IMR-90 (cell line): Measurements from ENCODE around the gene TMEM131. TPM values are rescaled to one million over a fixed set of nuclear protein-coding genes. Genes with fewer than 3 reads are reported as not detected.

Experiments
- ATAC-seq: fragments of 200-7000 bp; cut with Tn5 transposase; 2 replicates; pipeline ENCODE4 v1.9.1; 2020; ENCODE audit warnings: low read depth, mild to moderate bottlenecking, moderate library complexity
- BruUV-seq: library from RNA; stranded (reverse); fragments of 400-500 nt; replicated peaks from 2 replicates; lab custom pipeline; 2021; lab: Mats Ljungman, UMichigan
- CTCF ChIA-PET: fragments of 300-600 bp; formaldehyde crosslinking; extraction: SDS; loops from one replicate; lab custom pipeline; 2021; ENCODE audit warnings: antibody characterized with exemption; lab: Yijun Ruan, JAX
- POLR2A ChIA-PET: fragments of 300-600 bp; sonication (Branson Sonifier 250); formaldehyde crosslinking; loops from one replicate; lab custom pipeline; 2022; ENCODE audit warnings: antibody characterized with exemption; ENCODE audit not compliant: unreplicated experiment; lab: Charles Lee
- DNase-seq: peaks from one replicate; pipeline ENCODE4 v3.0.0; 2013
- H2AFZ ChIP-seq: replicated peaks from 2 replicates; pipeline ENCODE3; 2013; ENCODE audit warnings: low read length, mild to moderate bottlenecking; ENCODE audit not compliant: poor library complexity
- H2AK5ac ChIP-seq: 2 replicates; pipeline ENCODE4 v1.6.1; 2013; ENCODE audit warnings: low read depth, low read length, inconsistent platforms
- H2AK9ac ChIP-seq: replicated peaks from 2 replicates; pipeline ENCODE3; 2013; ENCODE audit warnings: mild to moderate bottlenecking, low read depth, low read length, moderate library complexity; ENCODE audit not compliant: poor library complexity
- H2BK120ac ChIP-seq: 2 replicates; pipeline ENCODE4 v1.6.1; 2013; ENCODE audit warnings: low read depth, low read length, inconsistent platforms
- H2BK15ac ChIP-seq: 3 replicates; pipeline ENCODE4 v1.6.1; 2013; ENCODE audit warnings: low read depth, low read length, inconsistent platforms
- H2BK20ac ChIP-seq: 2 replicates; pipeline ENCODE4 v1.6.1; 2013; ENCODE audit warnings: low read depth, mild to moderate bottlenecking, inconsistent platforms, low read length, moderate library complexity
- H2BK5ac ChIP-seq: 2 replicates; pipeline ENCODE4 v1.6.1; 2013; ENCODE audit warnings: mild to moderate bottlenecking, low read depth, low read length, inconsistent platforms; ENCODE audit not compliant: poor library complexity, severe bottlenecking
- H3K14ac ChIP-seq: replicated peaks from 2 replicates; pipeline ENCODE4 v1.6.1; 2013; ENCODE audit warnings: low read depth, low read length, inconsistent platforms
- H3K18ac ChIP-seq: 2 replicates; pipeline ENCODE4 v1.6.1; 2013; ENCODE audit warnings: low read depth, low read length, control low read depth
- H3K23ac ChIP-seq: 2 replicates; pipeline ENCODE4 v1.6.1; 2013; ENCODE audit warnings: low read depth, low read length, inconsistent platforms
- H3K27ac ChIP-seq: 2 replicates; pipeline ENCODE4 v1.5.1; 2013; ENCODE audit warnings: mild to moderate bottlenecking, control low read depth, low read length; ENCODE audit not compliant: insufficient read depth
- H3K27me3 ChIP-seq: 2 replicates; pipeline ENCODE4 v1.6.1; 2013; ENCODE audit warnings: low read length; ENCODE audit not compliant: control insufficient read depth, insufficient read depth
- H3K36me3 ChIP-seq: 2 replicates; pipeline ENCODE4 v1.6.1; 2013; ENCODE audit warnings: low read length, mixed read lengths; ENCODE audit not compliant: control insufficient read depth, insufficient read depth
- H3K4ac ChIP-seq: 2 replicates; pipeline ENCODE4 v1.6.1; 2013; ENCODE audit warnings: low read depth, low read length, inconsistent platforms
- H3K4me1 ChIP-seq: 2 replicates; pipeline ENCODE4 v1.6.1; 2013; ENCODE audit warnings: low read length, mixed read lengths; ENCODE audit not compliant: control insufficient read depth, insufficient read depth
- H3K4me2 ChIP-seq: 2 replicates; pipeline ENCODE4 v1.6.1; 2013; ENCODE audit warnings: low read depth, mild to moderate bottlenecking, control low read depth, low read length, moderate library complexity
- H3K4me3 ChIP-seq: 2 replicates; pipeline ENCODE4 v1.5.1; 2013; ENCODE audit warnings: low read depth, mild to moderate bottlenecking, control low read depth, low read length, moderate library complexity; ENCODE audit not compliant: insufficient read depth
- H3K56ac ChIP-seq: 2 replicates; pipeline ENCODE4 v1.6.1; 2013; ENCODE audit warnings: low read length, inconsistent platforms; ENCODE audit not compliant: insufficient read depth; ENCODE audit errors: extremely low read depth
- H3K79me1 ChIP-seq, 2 experiments: 2 replicates each; pipeline ENCODE4 v1.6.1; 2013; ENCODE audit warnings: low read length in 2 of 2, inconsistent platforms in 1 of 2, low read depth in 1 of 2
- H3K9ac ChIP-seq: 2 replicates; pipeline ENCODE4 v1.6.1; 2013; ENCODE audit warnings: low read depth, low read length, control low read depth
- H3K9me1 ChIP-seq: 2 replicates; pipeline ENCODE4 v1.6.1; 2013; ENCODE audit warnings: low read length, inconsistent platforms; ENCODE audit not compliant: insufficient read depth
- H3K9me3 ChIP-seq: 2 replicates; pipeline ENCODE4 v1.6.1; 2013; ENCODE audit warnings: low read length; ENCODE audit not compliant: control insufficient read depth, insufficient read depth
- H4K20me1 ChIP-seq: 2 replicates; pipeline ENCODE4 v1.6.1; 2013; ENCODE audit warnings: low read length, inconsistent platforms; ENCODE audit not compliant: insufficient read depth
- H4K5ac ChIP-seq: 2 replicates; pipeline ENCODE4 v1.6.1; 2013; ENCODE audit warnings: mild to moderate bottlenecking, low read depth, low read length, control low read depth
- H4K8ac ChIP-seq, 2 experiments: 2 replicates each; pipeline ENCODE4 v1.6.1; 2013; ENCODE audit warnings: low read depth in 2 of 2, low read length in 2 of 2, control low read depth in 1 of 2, inconsistent platforms in 1 of 2
- H4K91ac ChIP-seq: 2 replicates; pipeline ENCODE4 v1.6.1; 2013; ENCODE audit warnings: low read depth, low read length, inconsistent platforms; ENCODE audit not compliant: insufficient read depth
- FOS ChIP-seq: fragments of 150-350 bp; IDR thresholded peaks from 2 replicates; pipeline ENCODE4 v1.6.1; 2016; ENCODE audit warnings: low read depth, low read length
- WGBS, 2 experiments: methylation state at CpG; one replicate each; pipeline versions ENCODE4 v1.1.5 to v1.1.7; 2013; ENCODE audit warnings: missing lambda C conversion rate in 2 of 2; ENCODE audit not compliant: insufficient read length in 1 of 2; ENCODE audit errors: extremely low coverage in 2 of 2; 5-methylcytosine and 5-hydroxymethylcytosine counted together
- dilution Hi-C: fragments of 300-500 bp; cut with HindIII; formaldehyde crosslinking; loops from one replicate; pipeline ENCODE4 v1.14.3; 2018; ENCODE audit warnings: low sequenced_read_pairs; ENCODE audit not compliant: unreplicated experiment
- in situ Hi-C: fragments of 300-500 bp; cut with MboI; formaldehyde crosslinking; loops from 3 replicates; pipeline ENCODE4 v1.14.3; 2019; ENCODE audit warnings: low sequenced_read_pairs, inconsistent platforms, mixed read lengths
- intact Hi-C: fragments of 100-400 bp; cut with micrococcal nuclease; formaldehyde crosslinking; loops from 2 replicates; pipeline ENCODE4 v1.10.0; 2022
- polyA plus RNA-seq, 3 experiments: library from polyadenylated mRNA; depleted of rRNA; stranded (reverse); fragments of >200 nt; gene quantifications; 2 replicates each; pipeline ENCODE4 v1.2.3, GENCODE V29; 2012; ENCODE audit warnings: low replicate concordance in 1 of 3
- total RNA-seq: library from RNA; depleted of rRNA; stranded (reverse); fragments of >200 nt; gene quantifications from 2 replicates; pipeline ENCODE4 v1.2.3, GENCODE V29; 2012

Gene TMEM131
- total and polyA plus RNA-seq, 2 of the 4 experiments (the other 2 are of a cell fraction), result 13.3 to 14.0 TPM

- H2AFZ ChIP-seq, result no peak overlapping the region
- H3K9me3 ChIP-seq, result peaks cover 2% of the 10 kb centered on the region; the same call in 1 of the 2 replicates
- ChIA-PET POLR2A (no interaction called here), CTCF (no interaction called here)
- H2BK5ac ChIP-seq, result no peak overlapping the region
- no peaks in the 10 kb centered on the region for H3K79me1 ChIP-seq
- intact Hi-C loops (no loop called here), in situ Hi-C loops (no loop called here), dilution Hi-C loops (no loop called here)
- WGBS, 2 experiments, result 80% methylated on average over 9 of the region's 17 CpGs; no CpG with 5 or more reads in 1 of the 2 experiments
- TF ChIP-seq FOS, result no peak
- no peaks in the 10 kb centered on the region for H4K20me1 ChIP-seq
- no peak overlapping the region for H4K8ac ChIP-seq
- H2BK15ac ChIP-seq, result no peak overlapping the region
- H2AK9ac ChIP-seq, result no peak overlapping the region
- H3K9ac ChIP-seq, result no peak overlapping the region
- no TSS peak for BruUV-seq
- ATAC-seq (no peak), DNase-seq (no peak)
- no peak overlapping the region for H3K18ac ChIP-seq
- H3K36me3 ChIP-seq, result no peaks in the 10 kb centered on the region
- no peak overlapping the region for H4K91ac ChIP-seq
- H2AK5ac ChIP-seq, result no peak overlapping the region
- no peak overlapping the region for H3K4ac ChIP-seq
- no peaks in the 10 kb centered on the region for H3K9me1 ChIP-seq
- no peak overlapping the region for H3K14ac ChIP-seq
- no peak overlapping the region for H3K27ac ChIP-seq
- H3K4me2 ChIP-seq, result no peak overlapping the region
- H2BK20ac ChIP-seq, result no peak overlapping the region
- no peak overlapping the region for H3K56ac ChIP-seq
- peaks cover 15% of the 10 kb centered on the region for H3K27me3 ChIP-seq
- H4K5ac ChIP-seq, result no peak overlapping the region
- H3K23ac ChIP-seq, result no peak overlapping the region
- no peak overlapping the region for H3K4me3 ChIP-seq
- H3K4me1 ChIP-seq, result no peaks in the 10 kb centered on the region
- no peak overlapping the region for H2BK120ac ChIP-seq
Observed at GRCh38 chr2:97724501-97724900, 271.2 kb downstream of the TMEM131 start.
